ENCODE data around the gene TBXAS1. TPM values are rescaled to one million over a fixed set of nuclear protein-coding genes. Genes with fewer than 3 reads are reported as not detected.

Gene TBXAS1
- 21.2 TPM for total RNA-seq
- 10 to 100 TPM in 3 of 4 donors, 1 to 10 TPM in 1; 5.2 to 15.3 (median 10.7) TPM for polyA plus RNA-seq

DNA sequence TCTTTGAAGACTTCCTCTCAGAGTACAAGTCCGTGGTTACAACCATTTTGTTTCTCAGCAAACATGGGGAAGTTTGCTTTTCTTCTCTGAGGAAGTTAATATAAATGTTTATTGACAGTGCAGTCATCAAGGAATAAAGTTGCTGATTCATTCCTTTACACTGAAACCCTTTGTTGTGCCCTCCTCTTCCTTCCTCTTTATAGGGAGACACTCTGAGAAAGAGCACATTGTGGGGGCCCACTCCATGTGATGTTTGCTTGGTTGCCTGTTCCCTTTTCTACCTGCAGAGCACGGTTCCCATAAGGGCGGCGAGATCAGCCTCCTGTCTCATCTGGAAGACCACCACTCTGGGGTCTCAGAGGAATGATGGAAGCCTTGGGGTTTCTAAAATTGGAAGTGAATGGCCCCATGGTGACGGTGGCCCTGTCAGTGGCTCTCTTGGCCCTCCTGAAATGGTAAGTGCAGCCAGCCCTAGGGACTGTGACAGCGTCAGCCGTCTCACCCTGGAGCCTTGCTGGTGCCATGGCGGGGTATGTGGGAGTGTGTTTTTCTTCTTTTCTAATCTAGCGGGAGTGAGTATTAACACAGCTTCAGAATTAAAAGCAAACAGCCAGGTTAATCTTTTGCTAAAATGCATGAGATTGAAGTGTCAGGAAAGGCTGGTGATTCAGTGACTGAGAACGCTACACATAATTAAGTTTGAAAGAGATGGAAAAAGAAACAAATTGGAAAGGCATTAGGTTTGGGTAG is at the start of gene TBXAS1:
TBXAS1 (plus strand) TSS at position 240 of the 750 bp plus-strand sequence; CDS start at position 367, 127 bp downstream.
- Histone ChIP-seq H3K27ac (ENCODE audit: insufficient read depth, low read length, poor library complexity, severe bottlenecking) (no peak within 1 kb of the TSS), H3K4me3 (ENCODE audit: low read depth, low read length) (peak within 1 kb of the TSS; percentile 51)

DNA sequence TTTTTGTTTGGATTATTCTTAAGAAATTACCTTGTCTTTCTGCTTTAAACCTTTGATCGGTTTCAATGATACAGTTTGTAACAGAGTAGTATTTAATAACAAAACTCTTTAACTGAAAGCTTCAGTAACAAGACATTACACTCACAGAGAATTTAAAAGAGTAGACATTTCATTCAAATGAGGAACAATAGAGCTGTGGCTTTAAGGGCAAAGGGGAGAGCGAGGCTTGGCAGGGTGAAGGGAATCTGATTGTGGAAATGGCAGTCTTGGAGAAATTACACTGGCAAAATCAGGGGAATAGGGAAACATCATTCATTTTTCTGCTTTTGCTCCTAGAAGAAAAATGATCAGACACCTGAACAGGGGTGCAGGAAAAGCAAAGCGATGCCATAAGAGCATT is 46.1 kb upstream of the TBXAS1 start:
- Histone ChIP-seq H3K27me3 (ENCODE audit: control insufficient read depth, insufficient read depth, low read length) (peaks cover 55% of the 10 kb centered on the region), H3K36me3 (ENCODE audit: control insufficient read depth, insufficient read depth, low read length) (no peaks in the 10 kb centered on the region), H3K4me3 (ENCODE audit: low read depth, low read length) (no peak overlapping the region), H3K27ac (ENCODE audit: insufficient read depth, low read length, poor library complexity, severe bottlenecking) (no peak overlapping the region), H3K9me3 (ENCODE audit: control insufficient read depth in 2 of 2, low read length in 2 of 2) (no peaks in the 10 kb centered on the region), H3K4me1 (ENCODE audit: control insufficient read depth, insufficient read depth, low read length, poor library complexity, severe bottlenecking) (peaks cover 8% of the 10 kb centered on the region)
- Mint-ChIP-seq H3K27ac (no peak overlapping the region), H3K36me3 (no peaks in the 10 kb centered on the region), H3K9me3 (peaks cover 0 to 2% (median 0%) of the 10 kb centered on the region in 7 donors), H3K4me1 (peaks cover 5 to 14% (median 8%) of the 10 kb centered on the region in 4 donors), H3K4me3 (no peak overlapping the region), H3K27me3 (peaks cover 30% of the 10 kb centered on the region)
- ATAC-seq (ENCODE audit: low read depth in 2 of 2) (no peak), DNase-seq (no peak)

More for the DNA sequence above, at the start of gene TBXAS1:
- H3K9me3 ChIP-seq (ENCODE audit: control insufficient read depth in 2 of 2, low read length in 2 of 2): no peaks in the 10 kb centered on the region
- peak within 1 kb of the TSS; percentile 56 to 86 (median 70) for H3K27ac Mint-ChIP-seq
- peaks cover 20% of the 10 kb centered on the region for H3K4me1 ChIP-seq (ENCODE audit: control insufficient read depth, insufficient read depth, low read length, poor library complexity, severe bottlenecking)
- peaks cover 0 to 6% (median 3%) of the 10 kb centered on the region in 7 donors for H3K9me3 Mint-ChIP-seq
- peak within 1 kb of the TSS; percentile 34 to 89 (median 73) for H3K4me3 Mint-ChIP-seq
- DNase-seq (no peak), ATAC-seq (ENCODE audit: low read depth in 2 of 2) (peak; percentile 26 to 38)
- no peaks in the 10 kb centered on the region for H3K27me3 ChIP-seq (ENCODE audit: control insufficient read depth, insufficient read depth, low read length)
- H3K4me1 Mint-ChIP-seq: peaks cover 11 to 27% (median 16%) of the 10 kb centered on the region in 4 donors
- H3K36me3 ChIP-seq (ENCODE audit: control insufficient read depth, insufficient read depth, low read length): no peaks in the 10 kb centered on the region
- no peaks in the 10 kb centered on the region for H3K36me3 Mint-ChIP-seq
- peaks cover 21% of the 10 kb centered on the region for H3K27me3 Mint-ChIP-seq

- H3K4me3 Mint-ChIP-seq: no peak overlapping the region
- Histone ChIP-seq H3K27me3 (ENCODE audit: control insufficient read depth, insufficient read depth, low read length) (peaks cover 55% of the 10 kb centered on the region), H3K36me3 (ENCODE audit: control insufficient read depth, insufficient read depth, low read length) (no peaks in the 10 kb centered on the region), H3K9me3 (ENCODE audit: control insufficient read depth in 2 of 2, low read length in 2 of 2) (no peaks in the 10 kb centered on the region), H3K4me1 (ENCODE audit: control insufficient read depth, insufficient read depth, low read length, poor library complexity, severe bottlenecking) (peaks cover 2% of the 10 kb centered on the region), H3K4me3 (ENCODE audit: low read depth, low read length) (no peak overlapping the region), H3K27ac (ENCODE audit: insufficient read depth, low read length, poor library complexity, severe bottlenecking) (no peak overlapping the region)
- DNase-seq: no peak
- no peaks in the 10 kb centered on the region for H3K36me3 Mint-ChIP-seq
- peaks cover 30% of the 10 kb centered on the region for H3K27me3 Mint-ChIP-seq
- ATAC-seq (ENCODE audit: low read depth in 2 of 2): no peak
- H3K4me1 Mint-ChIP-seq: peaks cover 3 to 8% (median 4%) of the 10 kb centered on the region in 4 donors
- H3K9me3 Mint-ChIP-seq: peaks cover 0 to 2% (median 0%) of the 10 kb centered on the region in 7 donors
- H3K27ac Mint-ChIP-seq: no peak overlapping the region
Measured at GRCh38 chr7:139783647-139784385, 45.2 kb upstream of the TBXAS1 start.

- no peaks in the 10 kb centered on the region for H3K4me1 ChIP-seq (ENCODE audit: control insufficient read depth, insufficient read depth, low read length, poor library complexity, severe bottlenecking)
- no peak overlapping the region for H3K27ac Mint-ChIP-seq
- H3K27me3 Mint-ChIP-seq: peaks cover 24% of the 10 kb centered on the region
- peaks cover 47% of the 10 kb centered on the region for H3K27me3 ChIP-seq (ENCODE audit: control insufficient read depth, insufficient read depth, low read length)
- DNase-seq (no peak), ATAC-seq (ENCODE audit: low read depth in 2 of 2) (no peak)
- H3K36me3 Mint-ChIP-seq: no peaks in the 10 kb centered on the region
- no peaks in the 10 kb centered on the region for H3K4me1 Mint-ChIP-seq
- no peak overlapping the region for H3K4me3 ChIP-seq (ENCODE audit: low read depth, low read length)
- H3K9me3 Mint-ChIP-seq: no peaks in the 10 kb centered on the region
- no peaks in the 10 kb centered on the region for H3K9me3 ChIP-seq (ENCODE audit: control insufficient read depth in 2 of 2, low read length in 2 of 2)
- H3K36me3 ChIP-seq (ENCODE audit: control insufficient read depth, insufficient read depth, low read length): no peaks in the 10 kb centered on the region
- H3K27ac ChIP-seq (ENCODE audit: insufficient read depth, low read length, poor library complexity, severe bottlenecking): no peak overlapping the region
- no peak overlapping the region for H3K4me3 Mint-ChIP-seq
Measured at GRCh38 chr7:139784648-139785047, 44.4 kb upstream of the TBXAS1 start.

GRCh38 chr7:139791316-139791715 is 37.7 kb upstream of the TBXAS1 start:
- H3K9me3 Mint-ChIP-seq: peaks cover 0 to 5% (median 3%) of the 10 kb centered on the region in 7 donors
- H3K9me3 ChIP-seq (ENCODE audit: control insufficient read depth in 2 of 2, low read length in 2 of 2): no peaks in the 10 kb centered on the region
- ATAC-seq (ENCODE audit: low read depth in 2 of 2) (no peak), DNase-seq (no peak)
- no peaks in the 10 kb centered on the region for H3K4me1 ChIP-seq (ENCODE audit: control insufficient read depth, insufficient read depth, low read length, poor library complexity, severe bottlenecking)
- H3K36me3 ChIP-seq (ENCODE audit: control insufficient read depth, insufficient read depth, low read length): no peaks in the 10 kb centered on the region
- no peak overlapping the region for H3K4me3 ChIP-seq (ENCODE audit: low read depth, low read length)
- H3K36me3 Mint-ChIP-seq: no peaks in the 10 kb centered on the region
- peaks cover 22% of the 10 kb centered on the region for H3K27me3 Mint-ChIP-seq
- H3K27ac ChIP-seq (ENCODE audit: insufficient read depth, low read length, poor library complexity, severe bottlenecking): no peak overlapping the region
- H3K4me3 Mint-ChIP-seq: no peak overlapping the region
- no peaks in the 10 kb centered on the region for H3K4me1 Mint-ChIP-seq
- peaks cover 8% of the 10 kb centered on the region for H3K27me3 ChIP-seq (ENCODE audit: control insufficient read depth, insufficient read depth, low read length)
- H3K27ac Mint-ChIP-seq: no peak overlapping the region

GRCh38 chr7:139797607-139798006 is 31.5 kb upstream of the TBXAS1 start:
- no peak overlapping the region for H3K4me3 ChIP-seq (ENCODE audit: low read depth, low read length)
- no peak for DNase-seq
- peaks cover 0 to 9% (median 4%) of the 10 kb centered on the region in 7 donors for H3K9me3 Mint-ChIP-seq
- no peak overlapping the region for H3K27ac Mint-ChIP-seq
- H3K27me3 Mint-ChIP-seq: peaks cover 18% of the 10 kb centered on the region
- no peaks in the 10 kb centered on the region for H3K36me3 Mint-ChIP-seq
- H3K4me1 ChIP-seq (ENCODE audit: control insufficient read depth, insufficient read depth, low read length, poor library complexity, severe bottlenecking): no peaks in the 10 kb centered on the region
- no peaks in the 10 kb centered on the region for H3K27me3 ChIP-seq (ENCODE audit: control insufficient read depth, insufficient read depth, low read length)
- H3K4me1 Mint-ChIP-seq: peaks cover 0 to 5% (median 4%) of the 10 kb centered on the region in 4 donors
- H3K36me3 ChIP-seq (ENCODE audit: control insufficient read depth, insufficient read depth, low read length): no peaks in the 10 kb centered on the region
- H3K27ac ChIP-seq (ENCODE audit: insufficient read depth, low read length, poor library complexity, severe bottlenecking): no peak overlapping the region
- no peak for ATAC-seq (ENCODE audit: low read depth in 2 of 2)
- no peak overlapping the region for H3K4me3 Mint-ChIP-seq
- H3K9me3 ChIP-seq (ENCODE audit: control insufficient read depth in 2 of 2, low read length in 2 of 2): no peaks in the 10 kb centered on the region

- Histone ChIP-seq H3K36me3 (ENCODE audit: control insufficient read depth, insufficient read depth, low read length) (no peaks in the 10 kb centered on the region), H3K4me3 (ENCODE audit: low read depth, low read length) (no peak overlapping the region), H3K27me3 (ENCODE audit: control insufficient read depth, insufficient read depth, low read length) (no peaks in the 10 kb centered on the region), H3K4me1 (ENCODE audit: control insufficient read depth, insufficient read depth, low read length, poor library complexity, severe bottlenecking) (no peaks in the 10 kb centered on the region), H3K9me3 (ENCODE audit: control insufficient read depth in 2 of 2, low read length in 2 of 2) (no peaks in the 10 kb centered on the region), H3K27ac (ENCODE audit: insufficient read depth, low read length, poor library complexity, severe bottlenecking) (no peak overlapping the region)
- DNase-seq (peak in 1 of 3 donors; percentile 21), ATAC-seq (ENCODE audit: low read depth in 2 of 2) (no peak)
- peak overlapping the region in 1 of 3 donors; percentile 12 for H3K27ac Mint-ChIP-seq
- H3K27me3 Mint-ChIP-seq: peaks cover 22% of the 10 kb centered on the region
- peak overlapping the region in 1 of 4 donors; percentile 8 for H3K4me3 Mint-ChIP-seq
- H3K36me3 Mint-ChIP-seq: no peaks in the 10 kb centered on the region
- H3K9me3 Mint-ChIP-seq: peaks cover 0 to 12% (median 10%) of the 10 kb centered on the region in 7 donors
- peaks cover 0 to 5% (median 4%) of the 10 kb centered on the region in 4 donors for H3K4me1 Mint-ChIP-seq
Measured at GRCh38 chr7:139798221-139798620, 30.8 kb upstream of the TBXAS1 start.
